H1 (cell line): ENCODE measurements around the gene PLBD2. TPM values are rescaled to one million over a fixed set of nuclear protein-coding genes. Genes with fewer than 3 reads are reported as not detected.

ENCODE experiments used
- CTCF ChIA-PET: fragments of 300-600 bp; sonication (Branson Sonifier 250); formaldehyde crosslinking; loops from one replicate; lab custom pipeline; 2021; ENCODE audit not compliant: partially characterized antibody; lab: Charles Lee
- POLR2A ChIA-PET: fragments of 300-600 bp; sonication (Branson Sonifier 250); formaldehyde crosslinking; loops from one replicate; lab custom pipeline; 2021; ENCODE audit warnings: inconsistent platforms; ENCODE audit not compliant: partially characterized antibody; lab: Charles Lee
- DNase-seq, 2 experiments: peaks; one replicate each; pipeline versions ENCODE4 v3.0.0 to v3.0.0-alpha.2; 2010 to 2022; ENCODE audit warnings: low spot score in 2 of 2, low read depth in 1 of 2, mixed read lengths in 1 of 2
- FAIRE-seq: peaks from 2 replicates; lab custom pipeline; 2011; peaks lifted over from hg19 to GRCh38; lab: Jason Lieb, UNC
- H2AFZ ChIP-seq: 2 replicates; pipeline ENCODE4 v1.8.1; 2012; ENCODE audit warnings: low read length, inconsistent platforms
- H2AK5ac ChIP-seq: 2 replicates; pipeline ENCODE4 v1.6.1; 2013; ENCODE audit warnings: low read depth, low read length
- H2BK120ac ChIP-seq: replicated peaks from 2 replicates; pipeline ENCODE3; 2013; ENCODE audit warnings: low read depth, low read length, inconsistent platforms
- H2BK12ac ChIP-seq: 2 replicates; pipeline ENCODE4 v1.6.1; 2013; ENCODE audit warnings: low read depth, low read length
- H2BK15ac ChIP-seq: 2 replicates; pipeline ENCODE4 v1.6.1; 2013; ENCODE audit warnings: low read length
- H2BK20ac ChIP-seq: 2 replicates; pipeline ENCODE4 v1.6.1; 2013; ENCODE audit warnings: low read length
- H2BK5ac ChIP-seq: 2 replicates; pipeline ENCODE4 v1.6.1; 2013; ENCODE audit warnings: low read depth, low read length
- H3K14ac ChIP-seq: 2 replicates; pipeline ENCODE4 v1.6.1; 2013; ENCODE audit warnings: inconsistent platforms; ENCODE audit not compliant: insufficient read length
- H3K18ac ChIP-seq: 2 replicates; pipeline ENCODE4 v1.6.1; 2013; ENCODE audit warnings: low read length; ENCODE audit errors: extremely low read depth
- H3K23ac ChIP-seq: 2 replicates; pipeline ENCODE4 v1.6.1; 2013; ENCODE audit warnings: inconsistent platforms; ENCODE audit not compliant: insufficient read length
- H3K23me2 ChIP-seq: 2 replicates; pipeline ENCODE4 v1.6.1; 2013; ENCODE audit warnings: low read depth, low read length
- H3K27ac ChIP-seq: 2 replicates; pipeline ENCODE4 v1.6.1; 2011; ENCODE audit warnings: low read depth, low read length, inconsistent platforms
- H3K27me3 ChIP-seq, 4 experiments: replicated peaks in 1 of 4; 1 replicate in 1 of 4; 2 replicates in 3 of 4; pipeline versions ENCODE4 v1.6.1 to v1.8.1; 2011 to 2013; ENCODE audit warnings: low read length in 3 of 4, mild to moderate bottlenecking in 3 of 4, inconsistent platforms in 2 of 4, mixed read lengths in 2 of 4, moderate library complexity in 1 of 4; ENCODE audit not compliant: control insufficient read depth in 3 of 4, insufficient read depth in 3 of 4; ENCODE audit errors: extremely low read depth in 1 of 4
- H3K36me3 ChIP-seq, 4 experiments: 2 replicates each; pipeline versions ENCODE4 v1.6.1 to v1.8.1; 2011 to 2013; ENCODE audit warnings: mild to moderate bottlenecking in 4 of 4, low read length in 3 of 4, moderate library complexity in 2 of 4, control low read depth in 1 of 4, inconsistent platforms in 1 of 4; ENCODE audit not compliant: insufficient read depth in 4 of 4, control insufficient read depth in 2 of 4
- H3K4ac ChIP-seq: replicated peaks from 2 replicates; pipeline ENCODE3; 2013; ENCODE audit warnings: low read length, low read depth, mixed read lengths, inconsistent platforms; ENCODE audit not compliant: insufficient read length
- H3K4me1 ChIP-seq, 4 experiments: replicated peaks in 1 of 4; 1 replicate in 1 of 4; 2 replicates in 3 of 4; pipeline versions ENCODE4 v1.6.1 to v1.8.1; 2011 to 2013; ENCODE audit warnings: low read length in 3 of 4, inconsistent platforms in 2 of 4, mixed read lengths in 1 of 4; ENCODE audit not compliant: insufficient read depth in 4 of 4, control insufficient read depth in 3 of 4
- H3K4me2 ChIP-seq, 2 experiments: 2 replicates each; pipeline versions ENCODE4 v1.6.1 to v1.8.1; 2011 to 2013; ENCODE audit warnings: low read depth in 2 of 2, low read length in 2 of 2, control low read depth in 1 of 2, inconsistent platforms in 1 of 2, mild to moderate bottlenecking in 1 of 2; ENCODE audit not compliant: insufficient read depth in 1 of 2
- H3K4me3 ChIP-seq, 4 experiments: fragments of 200-600, 300-600 bp in 1 of 4; sonication (generic), shearing (Covaris generic), sonication (Bioruptor Twin) in 1 of 4; 2 replicates each; pipeline versions ENCODE4 v1.5.1 to v1.8.1; 2011 to 2016; ENCODE audit warnings: low read length in 4 of 4, low read depth in 3 of 4, control low read depth in 2 of 4, inconsistent platforms in 2 of 4, mild to moderate bottlenecking in 2 of 4, mixed read lengths in 1 of 4, moderate library complexity in 1 of 4; ENCODE audit not compliant: insufficient read depth in 2 of 4; ENCODE audit errors: extremely low read depth in 1 of 4
- H3K56ac ChIP-seq: replicated peaks from 2 replicates; pipeline ENCODE3; 2013; ENCODE audit warnings: low read depth, mild to moderate bottlenecking, mixed read lengths, low read length, inconsistent platforms; ENCODE audit not compliant: insufficient read length
- H3K79me1 ChIP-seq: 2 replicates; pipeline ENCODE4 v1.6.1; 2013; ENCODE audit warnings: low read depth, low read length, control low read depth
- H3K79me2 ChIP-seq, 2 experiments: 2 replicates each; pipeline versions ENCODE4 v1.6.1 to v1.8.1; 2012 to 2013; ENCODE audit warnings: low read length in 2 of 2, mild to moderate bottlenecking in 2 of 2, inconsistent platforms in 1 of 2; ENCODE audit not compliant: insufficient read depth in 2 of 2, control insufficient read depth in 1 of 2
- H3K9ac ChIP-seq, 4 experiments: replicated peaks in 1 of 4; 1 replicate in 1 of 4; 2 replicates in 3 of 4; pipeline versions ENCODE4 v1.6.1 to v1.8.1; 2011 to 2013; ENCODE audit warnings: low read depth in 3 of 4, low read length in 3 of 4, control low read depth in 2 of 4, mild to moderate bottlenecking in 2 of 4, moderate library complexity in 2 of 4, inconsistent platforms in 1 of 4; ENCODE audit errors: extremely low read depth in 1 of 4
- H3K9me3 ChIP-seq, 2 experiments: 2 replicates each; pipeline versions ENCODE4 v1.6.1 to v1.8.1; 2012 to 2013; ENCODE audit warnings: mild to moderate bottlenecking in 2 of 2, moderate library complexity in 2 of 2, control low read depth in 1 of 2, inconsistent platforms in 1 of 2, low read depth in 1 of 2, low read length in 1 of 2, mixed read lengths in 1 of 2; ENCODE audit not compliant: insufficient read depth in 2 of 2
- H4K20me1 ChIP-seq, 2 experiments: replicated peaks in 1 of 2; 2 replicates each; pipeline versions ENCODE3 to v1.8.1; 2011 to 2013; ENCODE audit warnings: inconsistent platforms in 2 of 2, low read length in 2 of 2, mild to moderate bottlenecking in 1 of 2; ENCODE audit not compliant: insufficient read depth in 2 of 2, control insufficient read depth in 1 of 2
- H4K5ac ChIP-seq: 2 replicates; pipeline ENCODE4 v1.6.1; 2013; ENCODE audit warnings: low read length, low read depth, mixed read lengths, inconsistent platforms; ENCODE audit not compliant: insufficient read length
- H4K8ac ChIP-seq: 2 replicates; pipeline ENCODE4 v1.8.0; 2013; ENCODE audit warnings: mild to moderate bottlenecking, moderate library complexity, low read length, inconsistent platforms; ENCODE audit not compliant: insufficient read depth; ENCODE audit errors: extremely low read depth
- H4K91ac ChIP-seq: replicated peaks from 2 replicates; pipeline ENCODE3; 2013; ENCODE audit warnings: low read length, mixed read lengths, inconsistent platforms; ENCODE audit not compliant: insufficient read length
- ATF2 ChIP-seq: IDR thresholded peaks from 2 replicates; pipeline ENCODE4 v1.6.1; 2012; ENCODE audit warnings: low read length, inconsistent platforms
- CTBP2 ChIP-seq: IDR thresholded peaks from 2 replicates; pipeline ENCODE4 v1.7.0; 2011; ENCODE audit warnings: borderline replicate concordance, mild to moderate bottlenecking, moderate library complexity, mixed read lengths, low read length; ENCODE audit not compliant: insufficient read depth, insufficient read length
- E2F6 ChIP-seq: IDR thresholded peaks from 2 replicates; pipeline ENCODE4 v1.6.1; 2012; ENCODE audit warnings: inconsistent platforms
- HDAC2 ChIP-seq, 2 experiments: fragments of 300-600 bp in 1 of 2; sonication (generic) in 1 of 2; IDR thresholded peaks; 2 replicates each; pipeline ENCODE4 v1.6.1; 2011 to 2012; ENCODE audit warnings: low read depth in 2 of 2, low read length in 2 of 2, mild to moderate bottlenecking in 2 of 2, moderate library complexity in 2 of 2, borderline replicate concordance in 1 of 2, inconsistent platforms in 1 of 2
- KDM1A ChIP-seq: fragments of 200-600, 300-600 bp; sonication (generic); IDR thresholded peaks from 2 replicates; pipeline ENCODE4 v1.7.1; 2016; ENCODE audit warnings: mild to moderate bottlenecking, low read length, borderline replicate concordance
- KDM5A ChIP-seq: fragments of 200-600 bp; IDR thresholded peaks from 2 replicates; pipeline ENCODE4 v1.7.1; 2012; ENCODE audit warnings: mild to moderate bottlenecking, low read length, inconsistent platforms, mixed read lengths
- RNF2 ChIP-seq: fragments of 200-900, 300-1000 bp; sonication (generic); IDR thresholded peaks from 2 replicates; pipeline ENCODE4 v1.7.1; 2016; ENCODE audit warnings: borderline replicate concordance, low read depth, mild to moderate bottlenecking, antibody characterized with exemption, low read length; ENCODE audit not compliant: poor library complexity, severe bottlenecking; ENCODE audit errors: missing control alignments
- SRF ChIP-seq: IDR thresholded peaks from 2 replicates; pipeline ENCODE4 v1.6.1; 2011; ENCODE audit warnings: mild to moderate bottlenecking, low read depth, low read length, moderate library complexity
- TAF7 ChIP-seq: optimal IDR thresholded peaks from 2 replicates; pipeline ENCODE3; 2011; ENCODE audit warnings: low read depth, mild to moderate bottlenecking, inconsistent platforms, low read length, moderate library complexity, borderline replicate concordance
- TEAD4 ChIP-seq: IDR thresholded peaks from 2 replicates; pipeline ENCODE4 v1.6.1; 2012; ENCODE audit warnings: low read depth, low read length, inconsistent platforms, mixed read lengths
- WGBS, 2 experiments: shearing (Covaris generic) in 1 of 2; methylation state at CpG; one replicate each; pipeline versions ENCODE4 v1.1.6 to v1.1.7; 2013 to 2015; ENCODE audit warnings: low lambda C conversion rate in 2 of 2, mixed read lengths in 2 of 2, inconsistent platforms in 1 of 2, low coverage in 1 of 2, missing lambda C conversion rate in 1 of 2; ENCODE audit not compliant: insufficient replicate concordance in 2 of 2, insufficient coverage in 1 of 2, insufficient read length in 1 of 2; ENCODE audit errors: extremely low coverage in 1 of 2, missing lambda C conversion rate in 1 of 2; 5-methylcytosine and 5-hydroxymethylcytosine counted together
- polyA plus RNA-seq, 7 experiments: library from polyadenylated mRNA; depleted of rRNA in 3 of 7; stranded (reverse) in 5 of 7; unstranded in 2 of 7; fragments of >200 nt in 5 of 7; fragments of 200-250 nt in 2 of 7; gene quantifications; 1 replicate in 5 of 7; 2 replicates in 1 of 7; 4 replicates in 1 of 7; pipeline versions ENCODE4 v1.2.1 to v1.2.3, GENCODE V29; 2011 to 2013; ENCODE audit warnings: missing spikeins in 2 of 7, mixed read lengths in 2 of 7
- total RNA-seq: library from RNA; stranded (reverse); fragmentation: NEBNext Ultra II Directional; extraction: Animal tissue kit (Norgen Biotek cat#: 25700); gene quantifications from 2 replicates; pipeline ENCODE4 v1.2.1, GENCODE V29; 2021

The PLBD2 gene
- total and polyA plus RNA-seq, 2 of the 8 experiments (the other 6 are each of a cell fraction or from before 2014, with no cell fraction given) = 16.8 to 33.5 TPM

DNA sequence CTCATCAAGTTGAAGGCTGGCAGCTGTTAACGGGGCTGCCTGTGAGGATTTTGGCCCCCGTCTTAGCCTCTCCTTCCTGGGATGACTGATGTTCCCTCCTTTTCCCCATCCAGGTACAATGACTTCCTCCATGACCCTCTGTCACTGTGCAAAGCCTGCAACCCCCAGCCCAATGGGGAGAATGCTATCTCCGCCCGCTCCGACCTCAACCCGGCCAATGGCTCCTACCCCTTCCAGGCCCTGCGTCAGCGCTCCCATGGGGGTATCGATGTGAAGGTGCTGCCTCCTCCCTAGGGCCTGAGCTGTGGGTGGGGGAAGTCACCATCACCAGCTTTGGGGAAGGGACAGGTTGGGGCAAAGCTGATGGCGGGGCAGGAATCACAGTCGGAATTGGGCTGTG, 29.2 kb downstream of the PLBD2 start:
- H2AK5ac ChIP-seq = no peak overlapping the region
- no peak for FAIRE-seq
- H3K4me1 ChIP-seq = no peaks in the 10 kb centered on the region
- H3K4me2 ChIP-seq = no peak overlapping the region
- H4K5ac ChIP-seq = no peak overlapping the region
- H3K79me1 ChIP-seq = no peaks in the 10 kb centered on the region
- H3K27ac ChIP-seq = no peak overlapping the region
- H3K4ac ChIP-seq = no peak overlapping the region
- peaks cover 0 to 5% of the 10 kb centered on the region in 2 experiments for H4K20me1 ChIP-seq
- peaks cover 12% of the 10 kb centered on the region; the same call in 1 of the 2 replicates for H3K23me2 ChIP-seq
- ChIA-PET CTCF (interaction anchor here (1.3 kb wide), 2 partner anchors 13 to 171 kb away, joined by 3 read pairs; no protein-coding TSS in a partner anchor), POLR2A (interaction anchor here (0.8 kb wide), 1 partner anchor 140 kb away, joined by 3 read pairs; no protein-coding TSS in a partner anchor)
- H3K79me2 ChIP-seq = no peaks in the 10 kb centered on the region
- H2BK5ac ChIP-seq = no peak overlapping the region
- DNase-seq = no peak
- no peak overlapping the region for H3K56ac ChIP-seq
- no peak overlapping the region for H3K4me3 ChIP-seq
- no peak overlapping the region for H3K14ac ChIP-seq
- no peaks in the 10 kb centered on the region for H3K27me3 ChIP-seq
- no peak overlapping the region for H2AFZ ChIP-seq
- no peak overlapping the region for H3K18ac ChIP-seq
- no peak overlapping the region for H4K8ac ChIP-seq
- H3K9me3 ChIP-seq = no peaks in the 10 kb centered on the region
- H3K9ac ChIP-seq = no peak overlapping the region
- H4K91ac ChIP-seq = no peak overlapping the region
- no peak overlapping the region for H3K23ac ChIP-seq
- H2BK15ac ChIP-seq = no peak overlapping the region
- H2BK120ac ChIP-seq = no peak overlapping the region
- H2BK20ac ChIP-seq = no peak overlapping the region
- 96% methylated on average over 11 of the region's 11 CpGs; no CpG with 5 or more reads in 1 of the 2 experiments for WGBS, 2 experiments
- H3K36me3 ChIP-seq = peaks cover 0 to 8% (median 4%) of the 10 kb centered on the region in 4 experiments; a peak in 6 of 8 replicates
- no peak overlapping the region for H2BK12ac ChIP-seq
- TF ChIP-seq HDAC2 (IDR thresholded peaks at IDR 0.05; ENCODE audit: borderline replicate concordance in 1 of 2, low read depth in 2 of 2, low read length in 2 of 2) (no peak), CTBP2 (no peak), E2F6 (no peak), RNF2 (no peak), KDM5A (no peak), TEAD4 (no peak), TAF7 (no peak), SRF (no peak), KDM1A (no peak), ATF2 (no peak)
